GM18867 (cell line): ENCODE data around the gene GTF3C6.
"Not testable (repeated sequence)": the region's sequence is repeated elsewhere in the genome, so short reads cannot be mapped to it uniquely, and the experiment has no call there.

Source experiments
- ATAC-seq: cut with Tn5 transposase; IDR thresholded peaks from one replicate; pipeline ENCODE4 v1.9.1; 2021; ENCODE audit warnings: mild to moderate bottlenecking, moderate library complexity; ENCODE audit not compliant: unreplicated experiment

Gene GTF3C6

DNA sequence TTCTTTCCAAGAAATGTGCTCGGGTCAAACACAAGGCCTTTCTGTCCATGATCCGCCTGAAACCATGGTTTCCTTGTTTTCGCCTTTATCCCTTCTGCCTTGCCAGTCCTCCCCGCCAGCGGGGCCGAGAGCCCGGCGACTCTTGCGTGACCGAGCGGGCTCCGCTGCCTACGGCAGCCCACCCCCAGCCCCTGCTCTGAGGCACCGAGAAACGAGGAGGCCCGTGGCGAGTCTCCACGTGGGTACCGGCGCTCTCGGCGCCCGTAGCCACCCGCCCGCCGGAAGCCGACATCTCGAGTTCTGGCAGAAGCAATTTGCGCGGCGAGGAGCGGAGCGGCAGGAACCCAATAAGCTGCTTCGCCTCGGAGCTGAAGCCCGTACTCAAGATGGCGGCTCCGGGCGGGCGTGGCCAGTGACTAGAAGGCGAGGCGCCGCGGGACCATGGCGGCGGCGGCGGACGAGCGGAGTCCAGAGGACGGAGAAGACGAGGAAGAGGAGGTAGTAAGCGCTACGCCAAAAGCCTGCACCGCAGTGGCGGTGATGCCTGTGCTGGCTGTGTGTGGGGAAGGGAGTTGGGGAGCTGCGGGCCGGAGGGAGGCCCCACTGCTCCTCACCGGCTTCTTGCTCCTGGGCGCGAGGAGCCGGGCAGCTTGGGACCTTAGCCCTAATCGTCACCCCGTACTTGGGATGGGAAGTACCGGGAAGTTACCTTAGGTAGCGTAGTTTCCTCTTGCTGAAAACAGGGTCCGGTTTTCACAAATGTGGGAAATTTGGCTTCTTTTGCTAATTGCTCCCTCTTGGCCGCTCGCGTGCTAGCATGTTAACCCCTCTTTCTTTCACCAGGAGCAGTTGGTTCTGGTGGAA is at the start of gene GTF3C6:
Gene GTF3C6 (plus strand): TSS at position 378 of the 864 bp plus-strand sequence. CDS start 64 bp downstream, at position 442.
- ATAC-seq = peak; percentile 99

DNA sequence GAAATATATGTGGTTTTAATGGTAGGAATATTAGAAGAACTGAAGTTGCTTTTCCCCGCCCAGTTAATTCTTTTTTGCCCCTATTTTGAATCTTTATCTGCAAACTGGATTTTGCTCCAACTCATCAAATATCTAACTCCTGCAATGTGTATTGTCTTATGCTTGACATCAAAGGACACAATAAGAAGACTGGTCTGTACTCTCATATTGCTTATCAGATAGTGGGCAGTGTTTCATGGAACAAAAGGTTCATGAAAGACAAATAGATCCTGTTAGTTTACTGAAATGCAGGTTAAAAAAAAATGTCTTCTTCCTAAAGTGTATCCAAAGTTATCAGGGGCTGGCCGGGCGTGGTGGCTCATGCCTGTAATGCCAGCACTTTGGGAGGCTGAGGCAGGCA is 27.7 kb upstream of the GTF3C6 start:
- ATAC-seq = no peak

DNA sequence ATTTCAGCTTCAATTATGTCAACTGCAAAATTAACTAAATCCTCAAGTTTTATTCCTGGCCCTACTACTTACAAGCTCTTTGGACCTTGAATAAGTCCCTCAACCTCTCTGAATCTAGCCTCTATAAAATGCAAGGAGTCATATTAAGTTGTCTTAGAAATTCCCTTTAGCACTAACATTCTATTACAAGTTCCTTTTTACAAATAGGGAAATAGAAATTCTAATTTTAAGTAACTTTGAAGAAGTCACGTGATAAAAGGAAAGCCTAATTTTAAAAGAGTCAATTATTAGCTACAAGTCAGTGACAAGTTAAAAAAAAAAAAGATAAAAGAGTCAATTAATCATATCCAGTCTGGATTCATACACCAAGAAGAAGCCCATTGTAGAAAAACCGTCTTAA is 24.6 kb upstream of the GTF3C6 start:
- no peak for ATAC-seq

DNA sequence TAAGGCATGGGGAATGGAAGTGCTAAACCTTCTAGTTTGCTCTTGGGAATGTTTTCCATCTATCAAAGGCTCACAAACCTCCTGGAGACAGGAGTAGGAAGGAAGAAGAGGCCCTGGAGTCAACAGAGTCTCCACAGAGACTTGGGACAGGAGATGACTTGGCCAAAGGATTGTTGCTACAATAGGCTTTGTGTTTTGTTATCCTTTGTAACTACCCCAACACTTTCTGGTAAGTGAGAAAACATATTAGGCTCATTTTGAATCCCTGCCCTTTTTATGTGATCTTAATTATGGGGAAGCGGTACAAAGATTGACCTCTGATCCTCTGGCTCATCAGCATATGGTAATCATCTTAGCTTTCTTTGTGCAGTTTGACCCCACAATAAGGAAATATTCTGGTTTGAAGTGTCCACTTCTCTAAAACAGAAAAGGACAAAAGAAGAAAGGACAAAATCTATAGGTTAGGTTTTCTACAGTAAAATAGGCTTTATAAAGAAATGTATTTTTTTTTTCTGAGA is 24.1 kb upstream of the GTF3C6 start:
- no peak for ATAC-seq

GRCh38 chr6:110935171-110935570 is 23.3 kb upstream of the GTF3C6 start:
- no peak for ATAC-seq

DNA sequence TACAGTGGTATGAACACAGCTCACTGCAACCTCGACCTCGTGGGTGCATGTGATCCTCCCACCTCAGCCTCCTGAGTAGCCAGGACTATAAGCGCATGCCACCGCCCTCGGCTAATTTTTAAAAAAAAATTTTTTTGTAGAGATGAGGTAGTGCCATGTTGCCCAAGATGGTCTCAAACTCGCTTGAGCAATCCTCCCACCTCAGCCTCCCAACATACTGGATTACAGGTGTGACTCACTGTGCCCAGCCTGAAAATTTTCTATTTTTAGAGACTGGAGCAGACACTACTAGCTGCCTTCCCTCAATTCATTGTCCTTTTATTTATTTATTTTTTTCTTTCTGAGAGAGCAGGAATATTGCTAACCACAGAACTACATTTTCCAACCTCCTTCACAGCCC is 20.3 kb upstream of the GTF3C6 start:
- no peak for ATAC-seq

DNA sequence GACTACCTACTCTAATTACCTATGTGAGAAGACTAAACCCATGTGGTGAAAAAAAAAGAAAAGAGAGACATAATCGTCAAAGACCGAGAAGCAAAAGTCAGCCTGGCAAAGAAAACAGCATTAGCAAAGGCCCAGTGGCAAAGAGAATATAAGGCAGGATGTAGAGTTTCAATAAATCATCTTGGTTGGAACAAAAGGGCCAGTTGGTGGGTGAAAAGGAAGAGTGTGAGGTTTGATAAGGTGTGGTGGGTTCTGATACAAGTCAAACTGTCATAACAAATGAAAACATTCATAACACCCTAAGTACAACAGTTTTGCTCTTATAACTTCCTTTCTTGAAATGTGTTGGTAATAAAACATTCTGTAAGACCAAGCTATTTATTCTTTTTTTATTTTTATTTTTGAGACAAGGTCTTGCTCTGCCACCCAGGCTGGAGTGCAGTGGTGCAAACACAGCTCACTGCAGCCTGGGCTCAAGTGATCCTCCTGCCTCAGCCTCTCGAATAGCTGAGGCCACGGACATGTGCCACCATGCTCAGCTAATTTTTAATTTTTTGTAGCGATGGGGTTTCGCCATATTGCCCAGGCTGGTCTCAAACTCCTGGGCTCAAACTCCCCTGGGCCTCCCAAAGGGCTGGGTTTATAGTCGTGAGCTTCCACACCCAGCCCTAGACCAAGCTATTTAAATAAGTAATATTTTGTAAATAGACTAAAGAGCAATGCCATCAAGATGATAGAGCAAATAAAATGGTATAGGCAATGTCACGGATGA is 18.9 kb upstream of the GTF3C6 start:
- no peak for ATAC-seq

- ATAC-seq = peak; percentile 99
These were observed 13.8 kb upstream of the GTF3C6 start for GRCh38 chr6:110944681-110945151.

DNA sequence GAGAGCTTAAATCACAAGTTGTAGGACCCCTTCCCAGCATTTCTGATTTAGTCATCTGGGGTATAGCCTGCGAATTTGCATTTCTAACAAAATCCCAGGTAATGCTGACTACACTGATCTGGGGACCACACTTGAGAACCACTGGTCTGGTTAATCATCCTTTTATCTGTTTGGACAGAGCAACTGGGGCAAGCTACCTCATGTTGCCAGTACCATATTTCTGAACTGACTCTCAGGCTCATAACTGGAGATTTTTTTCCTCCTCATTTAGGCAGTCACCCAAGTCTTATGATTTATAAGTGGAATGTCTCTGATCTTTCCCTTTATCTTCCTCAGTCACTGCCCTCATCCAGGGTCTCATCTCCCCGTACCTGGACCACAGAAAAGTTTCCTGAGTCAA is 12.0 kb upstream of the GTF3C6 start:
- ATAC-seq = no peak

GRCh38 chr6:110949679-110950285 is 8.7 kb upstream of the GTF3C6 start:
- ATAC-seq = no peak

DNA sequence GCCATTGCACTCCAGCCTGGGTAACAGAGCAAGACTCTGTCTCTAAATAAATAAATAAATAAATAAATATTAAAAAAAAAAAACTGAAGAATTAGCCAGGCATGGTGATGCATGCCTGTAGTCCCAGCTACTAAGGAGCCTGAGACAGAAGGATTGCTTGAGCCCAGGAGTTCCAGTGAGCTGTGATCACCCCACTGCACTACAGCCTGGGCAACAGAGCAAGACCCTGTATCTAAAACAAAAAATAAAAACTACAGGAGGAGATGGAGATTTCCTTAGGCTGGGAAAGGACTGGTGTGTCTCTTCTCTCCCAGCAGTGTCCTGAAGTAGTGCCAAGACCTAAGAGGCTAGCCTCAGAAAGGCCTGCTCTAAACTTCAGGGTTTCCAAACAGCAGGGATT is 8.1 kb upstream of the GTF3C6 start:
- no peak for ATAC-seq

DNA sequence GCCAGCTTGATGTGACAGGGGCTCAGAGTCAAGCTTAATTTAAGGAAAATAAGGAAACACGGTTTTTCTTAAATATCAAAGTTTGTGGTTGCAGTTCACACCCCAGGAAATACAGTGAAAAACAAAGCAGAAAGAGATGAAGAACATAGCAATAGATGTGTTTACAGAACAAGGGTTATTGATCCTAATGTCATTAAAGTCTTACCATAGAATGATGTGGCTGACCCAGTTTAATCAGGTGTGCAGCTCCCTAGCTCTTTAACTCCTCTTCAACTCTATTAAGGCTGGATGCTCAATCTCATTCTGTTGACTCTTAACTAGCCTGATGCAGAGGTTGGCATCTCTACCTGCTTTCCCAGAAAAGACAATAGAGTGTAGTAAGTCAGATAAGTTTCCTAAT is 7.5 kb upstream of the GTF3C6 start:
- ATAC-seq = no peak

DNA sequence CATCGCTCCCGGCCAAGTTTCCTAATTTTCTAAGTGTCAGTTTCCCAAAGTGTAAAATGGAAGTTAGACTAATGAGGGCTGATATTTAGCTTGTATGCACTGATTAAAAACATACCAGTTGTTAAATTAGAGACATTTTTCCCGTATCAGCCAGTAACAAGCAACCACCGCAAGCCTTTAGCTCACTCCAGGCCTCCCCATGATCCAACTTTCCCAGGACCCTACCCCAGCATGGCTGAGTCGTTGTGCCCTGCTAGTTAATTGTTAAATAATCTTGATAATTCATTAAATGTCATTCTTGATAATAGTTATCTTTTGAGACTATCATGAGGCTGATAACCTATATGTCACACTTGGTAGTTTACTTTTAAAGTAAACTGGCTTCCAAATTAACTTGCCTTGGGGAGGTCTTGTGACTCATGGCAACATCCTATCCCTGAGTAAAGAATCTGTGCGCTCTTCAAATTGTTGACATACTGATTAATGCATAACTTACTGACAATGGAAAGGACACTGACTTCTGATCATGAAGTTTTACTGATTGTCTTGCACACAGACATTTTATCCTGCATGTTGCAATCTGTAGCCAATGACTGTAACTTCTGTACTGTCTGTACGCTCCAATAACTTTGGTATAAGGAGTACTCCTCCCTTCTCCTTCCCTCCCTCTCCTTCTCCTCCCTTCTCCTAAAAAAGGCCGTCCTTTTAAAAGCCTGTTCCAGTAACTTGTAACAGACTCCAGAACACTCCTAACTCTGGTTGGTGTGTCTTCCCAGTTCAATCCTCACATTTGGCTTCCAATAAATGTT is 6.3 kb upstream of the GTF3C6 start:
- ATAC-seq = no peak

- no peak for ATAC-seq
These were observed 4.7 kb upstream of the GTF3C6 start for GRCh38 chr6:110953633-110954303.

DNA sequence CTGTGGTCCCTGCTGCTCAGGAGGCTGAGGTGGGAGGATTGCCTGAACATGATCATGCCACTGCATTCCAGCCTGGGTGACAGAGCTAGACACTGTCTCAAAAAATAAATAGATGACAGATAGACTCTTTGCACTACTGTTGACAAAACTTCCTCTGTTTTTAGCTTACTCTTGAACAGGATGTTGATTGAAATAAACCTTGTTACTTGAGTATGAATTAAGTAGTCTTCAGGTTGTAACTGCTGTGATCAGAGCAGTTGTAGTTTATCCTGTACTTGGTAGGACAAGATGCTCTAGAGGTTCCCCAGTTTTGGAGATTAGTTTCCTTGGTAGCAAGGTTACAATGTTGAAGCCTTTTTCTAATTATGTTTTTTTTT is 1.5 kb downstream of the GTF3C6 start:
- no peak for ATAC-seq

GRCh38 chr6:110962636-110963035 is 4.1 kb downstream of the GTF3C6 start:
- ATAC-seq = not testable (repeated sequence)

GRCh38 chr6:110965629-110966229 is 7.2 kb downstream of the GTF3C6 start:
- ATAC-seq = no peak

GRCh38 chr6:110968661-110969060 is 10.2 kb downstream of the GTF3C6 start:
- not testable (repeated sequence) for ATAC-seq

DNA sequence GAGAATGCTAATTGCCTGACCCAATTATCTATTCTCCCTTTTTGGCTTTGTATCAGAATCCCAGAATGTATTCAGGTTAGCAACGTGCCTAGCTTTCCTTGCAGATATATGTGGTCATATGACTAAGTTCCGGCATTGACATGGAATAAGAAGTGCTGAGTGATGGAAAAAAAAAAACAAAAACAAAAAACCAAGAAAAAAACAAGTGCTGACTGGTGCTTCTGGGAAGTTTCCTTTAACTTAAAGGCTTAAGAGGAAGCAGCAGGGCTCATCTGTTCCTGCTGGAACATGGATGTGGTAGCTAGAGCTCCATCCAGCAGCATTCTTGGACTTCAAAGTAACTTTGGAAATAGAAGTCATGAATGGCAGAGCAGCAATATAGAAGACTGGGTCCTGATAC is 13.0 kb downstream of the GTF3C6 start:
- no peak for ATAC-seq

DNA sequence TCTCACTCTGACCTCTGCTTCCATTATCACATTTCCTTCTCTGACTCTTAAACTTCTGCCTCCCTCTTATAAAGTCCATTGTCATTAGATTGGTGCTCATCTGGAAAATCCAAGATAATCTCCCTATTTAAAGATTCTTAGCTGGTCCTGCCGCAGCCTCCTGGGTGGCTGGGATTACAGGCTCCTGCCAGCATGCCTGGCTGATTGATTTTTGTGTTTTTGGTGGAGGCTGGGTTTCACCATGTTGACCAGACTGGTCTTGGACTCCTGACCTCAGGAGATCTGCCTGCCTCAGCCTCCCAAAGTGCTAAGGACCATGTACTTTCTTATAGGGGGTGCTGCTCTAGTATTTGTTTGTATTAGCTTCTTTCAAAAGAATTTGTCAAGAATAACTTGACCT is 18.1 kb downstream of the GTF3C6 start:
- no peak for ATAC-seq
